K562 (cell line): Measurements from ENCODE around the gene TAS1R3. TPM values are rescaled to one million over a fixed set of nuclear protein-coding genes. Genes with fewer than 3 reads are reported as not detected.

Source experiments
- ARHGAP35 ChIP-seq: fragments of 450-650 bp; IDR thresholded peaks from 2 replicates; pipeline ENCODE4 v1.6.1; 2018; ENCODE audit not compliant: partially characterized antibody
- ARID3B ChIP-seq: fragments of 250-450 bp; sonication (Bioruptor Pico); IDR thresholded peaks from 2 replicates; pipeline ENCODE4 v1.4.0; 2020; ENCODE audit warnings: borderline replicate concordance
- CAMTA2 ChIP-seq: fragments of 250-450 bp; sonication (Bioruptor Pico); conservative IDR thresholded peaks from 2 replicates; pipeline ENCODE4 v1.5.1; 2022
- CBX2 ChIP-seq: fragments of 200-600 bp; sonication (generic); IDR thresholded peaks from one replicate; pipeline ENCODE4 v1.6.1; 2012; ENCODE audit warnings: mild to moderate bottlenecking, low read length, inconsistent platforms; ENCODE audit not compliant: insufficient read depth, poor library complexity, severe bottlenecking
- CHD4 ChIP-seq: fragments of 200-600 bp; sonication (generic); IDR thresholded peaks from 3 replicates; pipeline ENCODE4 v1.6.1; 2012; ENCODE audit warnings: low read depth, mild to moderate bottlenecking, mixed read lengths, low read length, inconsistent platforms; ENCODE audit not compliant: insufficient read depth, insufficient replicate concordance, poor library complexity, severe bottlenecking
- DACH1 ChIP-seq: fragments of 450-650 bp; IDR thresholded peaks from 2 replicates; pipeline ENCODE4 v1.6.1; 2018; ENCODE audit not compliant: partially characterized antibody
- FUS ChIP-seq: fragments of 200-400 bp; formaldehyde crosslinking; optimal IDR thresholded peaks from 2 replicates; pipeline ENCODE3; 2017; ENCODE audit warnings: low read depth, low read length
- HSF4 ChIP-seq: fragments of 250-450 bp; sonication (Bioruptor Pico); IDR thresholded peaks from 2 replicates; pipeline ENCODE4 v2.1.2; 2022; ENCODE audit warnings: mild to moderate bottlenecking, moderate library complexity, borderline replicate concordance
- MAFF ChIP-seq: IDR thresholded peaks from 2 replicates; pipeline ENCODE4 v1.6.1; 2012; ENCODE audit warnings: low read length, improper control_type of control experiment
- MLX ChIP-seq, 2 experiments: fragments of 450-650 bp in 1 of 2; sonication (generic) in 1 of 2; formaldehyde crosslinking; conservative IDR thresholded peaks; 2 replicates each; pipeline versions ENCODE4 v1.4.0 to v1.8.1; 2020 to 2022; ENCODE audit warnings: mild to moderate bottlenecking in 1 of 2, missing genetic modification reagents in 1 of 2
- POLR2G ChIP-seq: fragments of 200-400 bp; formaldehyde crosslinking; IDR thresholded peaks from 2 replicates; pipeline ENCODE4 v1.6.1; 2017; ENCODE audit warnings: low read depth, mild to moderate bottlenecking, antibody characterized with exemption, low read length, moderate library complexity
- RBM39 ChIP-seq: fragments of 200-400 bp; formaldehyde crosslinking; optimal IDR thresholded peaks from 2 replicates; pipeline ENCODE3; 2018; ENCODE audit warnings: low read depth, low read length
- SMARCA4 ChIP-seq: fragments of 450-650 bp; IDR thresholded peaks from 2 replicates; pipeline ENCODE4 v1.6.1; 2016
- SNIP1 ChIP-seq: fragments of 450-650 bp; IDR thresholded peaks from 2 replicates; pipeline ENCODE4 v1.7.1; 2017; ENCODE audit warnings: low read depth, mild to moderate bottlenecking
- SPI1 ChIP-seq: IDR thresholded peaks from 2 replicates; pipeline ENCODE4 v1.6.1; 2011; ENCODE audit warnings: low read depth, low read length, control low read depth, borderline replicate concordance
- TEAD4 ChIP-seq, 2 experiments: sonication (generic) in 1 of 2; formaldehyde crosslinking in 1 of 2; IDR thresholded peaks; 2 replicates each; pipeline versions ENCODE4 v1.6.1 to v1.8.0; 2012 to 2022; ENCODE audit warnings: borderline replicate concordance in 1 of 2, inconsistent platforms in 1 of 2, low read length in 1 of 2, mild to moderate bottlenecking in 1 of 2, missing genetic modification reagents in 1 of 2
- U2AF1 ChIP-seq: fragments of 200-400 bp; formaldehyde crosslinking; optimal IDR thresholded peaks from 2 replicates; pipeline ENCODE3; 2017; ENCODE audit warnings: mild to moderate bottlenecking, low read depth, low read length, moderate library complexity
- ZC3H4 ChIP-seq: sonication (generic); formaldehyde crosslinking; IDR thresholded peaks from 2 replicates; pipeline ENCODE4 v1.9.0; 2021; ENCODE audit warnings: missing genetic modification reagents, borderline replicate concordance
- ZNF232 ChIP-seq: sonication (generic); formaldehyde crosslinking; IDR thresholded peaks from 2 replicates; pipeline ENCODE4 v1.8.0; 2022; ENCODE audit warnings: mild to moderate bottlenecking, missing genetic modification reagents
- ZNF431 ChIP-seq: sonication (generic); formaldehyde crosslinking; IDR thresholded peaks from 2 replicates; pipeline ENCODE4 v1.8.0; 2022; ENCODE audit warnings: mild to moderate bottlenecking, missing genetic modification reagents
- ZNF444 ChIP-seq: fragments of 250-450 bp; sonication (Bioruptor Pico); IDR thresholded peaks from 2 replicates; pipeline ENCODE4 v1.4.0; 2020; ENCODE audit warnings: mild to moderate bottlenecking, moderate library complexity
- ZNF695 ChIP-seq: fragments of 450-650 bp; formaldehyde crosslinking; IDR thresholded peaks from 2 replicates; pipeline ENCODE4 v1.4.0; 2020; ENCODE audit warnings: mild to moderate bottlenecking, moderate library complexity
- polyA plus RNA-seq, 8 experiments: library from polyadenylated mRNA; depleted of rRNA in 4 of 8; stranded (reverse) in 5 of 8; unstranded in 3 of 8; fragments of >200 nt; fragmentation: Nextera tagmentation in 2 of 8; fragmentation: Illumina TruSeq in 1 of 8; extraction: Ambion mirVana in 2 of 8; extraction: Trizol in 1 of 8; gene quantifications; 2 replicates each; pipeline versions ENCODE4 v1.2.1 to v1.2.3, GENCODE V29; 2011 to 2014; ENCODE audit warnings: inconsistent platforms in 1 of 8, missing spikeins in 1 of 8
- total RNA-seq, 7 experiments: library from RNA; depleted of rRNA in 6 of 7; stranded (reverse); fragments of >200 nt in 6 of 7; fragmentation: Illumina TruSeq in 2 of 7; extraction: Trizol in 2 of 7; gene quantifications; 2 replicates each; pipeline versions ENCODE4 v1.2.1 to v1.2.3, GENCODE V29; 2011 to 2021; ENCODE audit warnings: low replicate concordance in 1 of 7
- TF ChIP-seq, protein P1 (sequence below): fragments of 150-350 bp; IDR thresholded peaks from 2 replicates; pipeline ENCODE4 v1.6.1; 2014; ENCODE audit warnings: low read depth, mild to moderate bottlenecking, low read length, borderline replicate concordance

Gene TAS1R3
- total and polyA plus RNA-seq, 9 of the 15 experiments (the other 6 are each of a cell fraction or from before 2014, with no cell fraction given), result 0.07 to 0.13 TPM; not detected in 7

- TF ChIP-seq MLX (CRISPR knock-in tag; conservative IDR thresholded peaks at IDR 0.05), result 0 out of 4 replicates have a peak, but pooled peaks of 1 of the 2 experiments have one; percentile 77
- peak; percentile 93; the same call in 1 of the 2 replicates for TF ChIP-seq ARID3B (CRISPR knock-in tag)
- no peak for TF ChIP-seq SMARCA4
- TF ChIP-seq CHD4, result no peak
- TF ChIP-seq SPI1, result no peak
- TF ChIP-seq ZC3H4 (CRISPR knock-in tag), result no peak
- TF ChIP-seq ARHGAP35, result no peak
- TF ChIP-seq, protein P1, sequence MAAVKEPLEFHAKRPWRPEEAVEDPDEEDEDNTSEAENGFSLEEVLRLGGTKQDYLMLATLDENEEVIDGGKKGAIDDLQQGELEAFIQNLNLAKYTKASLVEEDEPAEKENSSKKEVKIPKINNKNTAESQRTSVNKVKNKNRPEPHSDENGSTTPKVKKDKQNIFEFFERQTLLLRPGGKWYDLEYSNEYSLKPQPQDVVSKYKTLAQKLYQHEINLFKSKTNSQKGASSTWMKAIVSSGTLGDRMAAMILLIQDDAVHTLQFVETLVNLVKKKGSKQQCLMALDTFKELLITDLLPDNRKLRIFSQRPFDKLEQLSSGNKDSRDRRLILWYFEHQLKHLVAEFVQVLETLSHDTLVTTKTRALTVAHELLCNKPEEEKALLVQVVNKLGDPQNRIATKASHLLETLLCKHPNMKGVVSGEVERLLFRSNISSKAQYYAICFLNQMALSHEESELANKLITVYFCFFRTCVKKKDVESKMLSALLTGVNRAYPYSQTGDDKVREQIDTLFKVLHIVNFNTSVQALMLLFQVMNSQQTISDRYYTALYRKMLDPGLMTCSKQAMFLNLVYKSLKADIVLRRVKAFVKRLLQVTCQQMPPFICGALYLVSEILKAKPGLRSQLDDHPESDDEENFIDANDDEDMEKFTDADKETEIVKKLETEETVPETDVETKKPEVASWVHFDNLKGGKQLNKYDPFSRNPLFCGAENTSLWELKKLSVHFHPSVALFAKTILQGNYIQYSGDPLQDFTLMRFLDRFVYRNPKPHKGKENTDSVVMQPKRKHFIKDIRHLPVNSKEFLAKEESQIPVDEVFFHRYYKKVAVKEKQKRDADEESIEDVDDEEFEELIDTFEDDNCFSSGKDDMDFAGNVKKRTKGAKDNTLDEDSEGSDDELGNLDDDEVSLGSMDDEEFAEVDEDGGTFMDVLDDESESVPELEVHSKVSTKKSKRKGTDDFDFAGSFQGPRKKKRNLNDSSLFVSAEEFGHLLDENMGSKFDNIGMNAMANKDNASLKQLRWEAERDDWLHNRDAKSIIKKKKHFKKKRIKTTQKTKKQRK, result no peak
- no peak for TF ChIP-seq SNIP1
- TF ChIP-seq ZNF695 (CRISPR knock-in tag), result no peak
- TF ChIP-seq MAFF, result no peak
- TF ChIP-seq ZNF232, result no peak
- TF ChIP-seq ZNF431 (CRISPR knock-in tag), result 0 out of 2 replicates have a peak, but pooled peaks have one; percentile 20
- TF ChIP-seq DACH1, result no peak
- TF ChIP-seq CBX2, result no peak
- no peak for TF ChIP-seq U2AF1
- no peak for TF ChIP-seq HSF4 (CRISPR knock-in tag)
- no peak for TF ChIP-seq TEAD4 (IDR thresholded peaks at IDR 0.05; ENCODE audit: low read length)
- no peak for TF ChIP-seq TEAD4 (CRISPR knock-in tag; IDR thresholded peaks at IDR 0.05; ENCODE audit: borderline replicate concordance)
- no peak for TF ChIP-seq ZNF444 (CRISPR knock-in tag)
- TF ChIP-seq POLR2G, result peak; percentile 85
- TF ChIP-seq FUS, result no peak
- TF ChIP-seq CAMTA2, result no peak
- TF ChIP-seq RBM39, result no peak
Observed at GRCh38 chr1:1349256-1350012, 18.4 kb downstream of the TAS1R3 start, which contains the start of gene DVL1 (continued).
